ENCODE data around the gene DENND1A. TPM values are rescaled to one million over a fixed set of nuclear protein-coding genes. Genes with fewer than 3 reads are reported as not detected.

DENND1A gene
- total RNA-seq, 2 donors from 2014 or later: 18.9 to 26.8 TPM

GRCh38 chr9:123423311-123423640 is 506.6 kb downstream of the DENND1A start:
- Histone ChIP-seq H3K27ac (no peak overlapping the region), H3K9me3 (no peaks in the 10 kb centered on the region), H3K4me3 (no peak overlapping the region), H3K36me3 (no peaks in the 10 kb centered on the region), H3K27me3 (replicated peaks; ENCODE audit: insufficient read depth) (no peaks in the 10 kb centered on the region), H3K4me1 (replicated peaks) (no peaks in the 10 kb centered on the region)
- intact Hi-C loops (cut with DNase I): no loop called here
- TF ChIP-seq, protein P1, sequence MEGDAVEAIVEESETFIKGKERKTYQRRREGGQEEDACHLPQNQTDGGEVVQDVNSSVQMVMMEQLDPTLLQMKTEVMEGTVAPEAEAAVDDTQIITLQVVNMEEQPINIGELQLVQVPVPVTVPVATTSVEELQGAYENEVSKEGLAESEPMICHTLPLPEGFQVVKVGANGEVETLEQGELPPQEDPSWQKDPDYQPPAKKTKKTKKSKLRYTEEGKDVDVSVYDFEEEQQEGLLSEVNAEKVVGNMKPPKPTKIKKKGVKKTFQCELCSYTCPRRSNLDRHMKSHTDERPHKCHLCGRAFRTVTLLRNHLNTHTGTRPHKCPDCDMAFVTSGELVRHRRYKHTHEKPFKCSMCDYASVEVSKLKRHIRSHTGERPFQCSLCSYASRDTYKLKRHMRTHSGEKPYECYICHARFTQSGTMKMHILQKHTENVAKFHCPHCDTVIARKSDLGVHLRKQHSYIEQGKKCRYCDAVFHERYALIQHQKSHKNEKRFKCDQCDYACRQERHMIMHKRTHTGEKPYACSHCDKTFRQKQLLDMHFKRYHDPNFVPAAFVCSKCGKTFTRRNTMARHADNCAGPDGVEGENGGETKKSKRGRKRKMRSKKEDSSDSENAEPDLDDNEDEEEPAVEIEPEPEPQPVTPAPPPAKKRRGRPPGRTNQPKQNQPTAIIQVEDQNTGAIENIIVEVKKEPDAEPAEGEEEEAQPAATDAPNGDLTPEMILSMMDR (IDR thresholded peaks at IDR 0.05): no peak
- TF ChIP-seq POLR2A (IDR thresholded peaks at IDR 0.05) (no peak), POLR2AphosphoS5 (IDR thresholded peaks at IDR 0.05) (no peak)
- DNase-seq (ENCODE audit: low spot score): no peak
- 92% methylated on average over 8 of the region's 8 CpGs for WGBS

DNA sequence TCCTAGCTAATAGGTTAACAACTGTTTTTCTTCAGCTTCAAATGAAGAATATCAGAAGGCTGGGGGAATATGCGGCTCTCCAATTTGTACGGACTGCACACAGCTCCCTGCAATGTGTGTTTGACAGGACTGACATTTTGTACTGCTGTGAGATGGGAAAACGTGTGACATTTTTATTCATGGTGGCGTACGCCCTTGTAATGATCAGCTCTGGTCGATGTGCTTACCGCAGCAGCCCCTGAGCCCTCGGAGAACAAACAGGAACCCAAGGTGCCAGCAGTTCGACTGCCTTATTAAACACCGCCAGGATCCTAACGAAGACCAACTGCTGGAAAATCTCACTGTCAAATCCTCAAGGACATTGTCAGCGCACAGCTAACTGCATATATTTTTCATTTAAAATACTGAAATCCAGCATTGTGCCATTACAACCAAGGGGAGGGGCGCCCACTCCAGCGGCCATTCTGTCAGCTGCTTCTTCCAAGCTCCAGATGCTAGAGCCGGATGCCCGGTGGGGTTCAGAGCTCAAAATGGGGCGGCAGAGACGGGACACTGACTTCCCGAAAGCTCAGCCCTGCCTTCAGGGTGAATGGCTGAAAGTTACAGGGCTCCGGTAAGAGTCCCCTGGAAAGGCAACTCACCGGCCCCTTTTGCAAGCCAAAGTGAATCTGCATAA is 507.2 kb downstream of the DENND1A start:
- WGBS: 79% methylated on average over 21 of the region's 21 CpGs
- H3K4me1 ChIP-seq (replicated peaks): no peaks in the 10 kb centered on the region
- no peak for TF ChIP-seq POLR2AphosphoS5 (IDR thresholded peaks at IDR 0.05)
- TF ChIP-seq POLR2A (IDR thresholded peaks at IDR 0.05): no peak
- TF ChIP-seq, protein P1 (IDR thresholded peaks at IDR 0.05): no peak
- H3K4me3 ChIP-seq: no peak overlapping the region
- H3K36me3 ChIP-seq: no peaks in the 10 kb centered on the region
- intact Hi-C loops (cut with DNase I): no loop called here
- no peak overlapping the region for H3K27ac ChIP-seq
- no peak for DNase-seq (ENCODE audit: low spot score)
- H3K27me3 ChIP-seq (replicated peaks; ENCODE audit: insufficient read depth): no peaks in the 10 kb centered on the region
- H3K9me3 ChIP-seq: no peaks in the 10 kb centered on the region

GRCh38 chr9:123421801-123422455 is 508.0 kb downstream of the DENND1A start:
- Histone ChIP-seq H3K4me3 (no peak overlapping the region), H3K9me3 (no peaks in the 10 kb centered on the region), H3K27me3 (replicated peaks; ENCODE audit: insufficient read depth) (no peaks in the 10 kb centered on the region), H3K36me3 (no peaks in the 10 kb centered on the region), H3K27ac (no peak overlapping the region), H3K4me1 (replicated peaks) (no peaks in the 10 kb centered on the region)
- no peak for TF ChIP-seq POLR2A (IDR thresholded peaks at IDR 0.05)
- TF ChIP-seq POLR2AphosphoS5 (IDR thresholded peaks at IDR 0.05): no peak
- TF ChIP-seq, protein P1 (IDR thresholded peaks at IDR 0.05): no peak
- no peak for DNase-seq (ENCODE audit: low spot score)
- intact Hi-C loops (cut with DNase I): no loop called here
- WGBS: 68% methylated on average over 8 of the region's 8 CpGs

GRCh38 chr9:123421186-123421585 is 508.7 kb downstream of the DENND1A start:
- no peaks in the 10 kb centered on the region for H3K36me3 ChIP-seq
- no peak for DNase-seq (ENCODE audit: low spot score)
- no peak for TF ChIP-seq POLR2AphosphoS5 (IDR thresholded peaks at IDR 0.05)

GRCh38 chr9:123420592-123421111 is 509.3 kb downstream of the DENND1A start:
- Histone ChIP-seq H3K4me3 (no peak overlapping the region), H3K27ac (no peak overlapping the region), H3K36me3 (no peaks in the 10 kb centered on the region), H3K9me3 (no peaks in the 10 kb centered on the region), H3K4me1 (replicated peaks) (no peaks in the 10 kb centered on the region), H3K27me3 (replicated peaks; ENCODE audit: insufficient read depth) (no peaks in the 10 kb centered on the region)
- intact Hi-C loops (cut with DNase I): no loop called here
- 77% methylated on average over 15 of the region's 17 CpGs for WGBS
- TF ChIP-seq, protein P1 (IDR thresholded peaks at IDR 0.05): no peak
- no peak for TF ChIP-seq POLR2AphosphoS5 (IDR thresholded peaks at IDR 0.05)
- no peak for TF ChIP-seq POLR2A (IDR thresholded peaks at IDR 0.05)
- no peak for DNase-seq (ENCODE audit: low spot score)

More at GRCh38 chr9:123421186-123421585, 508.7 kb downstream of the DENND1A start:
- WGBS: 89% methylated on average over 13 of the region's 13 CpGs
- no peaks in the 10 kb centered on the region for H3K9me3 ChIP-seq
- H3K4me1 ChIP-seq (replicated peaks): no peaks in the 10 kb centered on the region
- no peak overlapping the region for H3K27ac ChIP-seq
- H3K27me3 ChIP-seq (replicated peaks; ENCODE audit: insufficient read depth): no peaks in the 10 kb centered on the region
- intact Hi-C loops (cut with DNase I): no loop called here
- no peak overlapping the region for H3K4me3 ChIP-seq
